CD14-positive monocyte (primary cell): ENCODE measurements around the gene DCLK1. TPM values are rescaled to one million over a fixed set of nuclear protein-coding genes. Genes with fewer than 3 reads are reported as not detected.
"Not testable (repeated sequence)": the region's sequence is repeated elsewhere in the genome, so short reads cannot be mapped to it uniquely, and the experiment has no call there.

Experiments used
- DNase-seq, 3 donors: peaks; one replicate each; pipeline ENCODE4 v3.0.0-alpha.2; 2011 to 2022
- H2AFZ ChIP-seq: 2 replicates; pipeline ENCODE4 v1.6.0; 2012; ENCODE audit warnings: mild to moderate bottlenecking, low read depth, low read length, inconsistent platforms; ENCODE audit not compliant: insufficient read depth, poor library complexity, severe bottlenecking
- H3K27ac ChIP-seq, 2 donors: 1 replicate in 1 of 2; 2 replicates in 1 of 2; pipeline ENCODE4 v1.5.1; 2012 to 2013; ENCODE audit warnings: low read length in 2 of 2, control low read depth in 1 of 2, inconsistent platforms in 1 of 2, low read depth in 1 of 2, mild to moderate bottlenecking in 1 of 2
- H3K27me3 ChIP-seq, 2 donors: one replicate each; pipeline versions ENCODE4 v1.6.0 to v1.6.1; 2011 to 2013; ENCODE audit warnings: low read length in 2 of 2; ENCODE audit not compliant: control insufficient read depth in 2 of 2, insufficient read depth in 2 of 2
- H3K36me3 ChIP-seq, 2 donors: replicated peaks in 1 of 2; 1 replicate in 1 of 2; 2 replicates in 1 of 2; pipeline versions ENCODE4 v1.5.1 to v1.6.1; 2012 to 2013; ENCODE audit warnings: low read length in 2 of 2, control low read depth in 1 of 2, inconsistent platforms in 1 of 2, mild to moderate bottlenecking in 1 of 2; ENCODE audit not compliant: insufficient read depth in 2 of 2, control insufficient read depth in 1 of 2
- H3K4me1 ChIP-seq, 2 donors: 1 replicate in 1 of 2; 2 replicates in 1 of 2; pipeline versions ENCODE4 v1.5.1 to v1.6.1; 2012 to 2013; ENCODE audit warnings: low read length in 2 of 2, control low read depth in 1 of 2, inconsistent platforms in 1 of 2, mild to moderate bottlenecking in 1 of 2, moderate library complexity in 1 of 2; ENCODE audit not compliant: insufficient read depth in 2 of 2, control insufficient read depth in 1 of 2
- H3K4me2 ChIP-seq: replicated peaks from 2 replicates; pipeline ENCODE3; 2012; ENCODE audit warnings: low read length, moderate library complexity, mild to moderate bottlenecking; ENCODE audit not compliant: poor library complexity, severe bottlenecking; ENCODE audit errors: extremely low read depth
- H3K4me3 ChIP-seq, 3 experiments: fragments of 200-600 bp in 1 of 3; sonication (generic) in 1 of 3; replicated peaks in 1 of 3; 1 replicate in 2 of 3; 2 replicates in 1 of 3; pipeline ENCODE4 v1.5.1; 2011 to 2013; ENCODE audit warnings: low read length in 3 of 3, mild to moderate bottlenecking in 3 of 3, control low read depth in 2 of 3, low read depth in 2 of 3, inconsistent platforms in 1 of 3, moderate library complexity in 1 of 3
- H3K79me2 ChIP-seq: 2 replicates; pipeline ENCODE4 v1.6.0; 2012; ENCODE audit warnings: mild to moderate bottlenecking, control low read depth, inconsistent platforms, low read length, moderate library complexity; ENCODE audit not compliant: insufficient read depth
- H3K9ac ChIP-seq: 2 replicates; pipeline ENCODE4 v1.6.0; 2017; ENCODE audit warnings: low read length, mild to moderate bottlenecking; ENCODE audit not compliant: insufficient read depth, poor library complexity, severe bottlenecking
- H3K9me3 ChIP-seq, 2 donors: replicated peaks in 1 of 2; 1 replicate in 1 of 2; 2 replicates in 1 of 2; pipeline versions ENCODE4 v1.5.1 to v1.6.1; 2012 to 2013; ENCODE audit warnings: low read length in 2 of 2, control low read depth in 1 of 2; ENCODE audit not compliant: control insufficient read depth in 1 of 2, insufficient read depth in 1 of 2
- H4K20me1 ChIP-seq: 2 replicates; pipeline ENCODE4 v1.6.0; 2012; ENCODE audit warnings: mild to moderate bottlenecking, low read length, control low read depth, moderate library complexity; ENCODE audit not compliant: insufficient read depth
- H3K27ac Mint-ChIP-seq, 7 donors: one replicate each; pipeline ENCODE4 v1.8.0; 2020; ENCODE audit warnings: mild to moderate bottlenecking in 7 of 7, mixed read lengths in 7 of 7, moderate library complexity in 6 of 7, inconsistent platforms in 2 of 7
- H3K27me3 Mint-ChIP-seq, 3 donors: one replicate each; pipeline ENCODE4 v1.8.0; 2021 to 2022; ENCODE audit warnings: low read depth in 3 of 3, mild to moderate bottlenecking in 3 of 3, mixed read lengths in 3 of 3, moderate library complexity in 3 of 3, inconsistent platforms in 1 of 3
- H3K36me3 Mint-ChIP-seq, 2 donors: one replicate each; pipeline ENCODE4 v1.8.0; 2020; ENCODE audit warnings: mixed read lengths in 2 of 2, inconsistent platforms in 1 of 2, mild to moderate bottlenecking in 1 of 2
- H3K4me1 Mint-ChIP-seq: one replicate; pipeline ENCODE4 v1.8.0; 2020; ENCODE audit warnings: mild to moderate bottlenecking, mixed read lengths
- H3K4me3 Mint-ChIP-seq, 2 donors: one replicate each; pipeline ENCODE4 v1.8.0; 2020; ENCODE audit warnings: mild to moderate bottlenecking in 2 of 2, mixed read lengths in 2 of 2, moderate library complexity in 1 of 2
- H3K9me3 Mint-ChIP-seq, 7 donors: one replicate each; pipeline ENCODE4 v1.8.0; 2020 to 2022; ENCODE audit warnings: mixed read lengths in 7 of 7, mild to moderate bottlenecking in 6 of 7, moderate library complexity in 6 of 7, inconsistent platforms in 2 of 7
- CTCF ChIP-seq: fragments of 200-600 bp; IDR thresholded peaks from one replicate; pipeline ENCODE4 v1.8.0; 2022; ENCODE audit warnings: antibody characterized with exemption, mild to moderate bottlenecking
- WGBS: methylation state at CpG from one replicate; pipeline ENCODE4 v1.1.5; 2013; ENCODE audit warnings: missing lambda C conversion rate; ENCODE audit not compliant: insufficient coverage; 5-methylcytosine and 5-hydroxymethylcytosine counted together
- intact Hi-C, 2 donors: fragments of 100-400 bp; cut with micrococcal nuclease; formaldehyde crosslinking; loops; one replicate each; pipeline versions ENCODE4 v1.15.0 to v1.15.1; 2023
- polyA plus RNA-seq, 3 donors: library from polyadenylated mRNA; depleted of rRNA in 1 of 3; unstranded in 2 of 3; stranded (reverse) in 1 of 3; fragments of 300-500 nt in 2 of 3; fragments of >200 nt in 1 of 3; fragmentation: Illumina TruSeq in 2 of 3; gene quantifications; 1 replicate in 2 of 3; 2 replicates in 1 of 3; pipeline ENCODE4 v1.2.3, GENCODE V29; 2012 to 2021

The DCLK1 gene
- polyA plus RNA-seq, 3 donors = not detected

- H3K4me3 ChIP-seq = no peak overlapping the region
- Mint-ChIP-seq H3K27ac (no peak overlapping the region), H3K36me3 (no peaks in the 10 kb centered on the region), H3K27me3 (peaks cover 0 to 4% (median 4%) of the 10 kb centered on the region in 3 donors), H3K4me3 (no peak overlapping the region), H3K4me1 (no peaks in the 10 kb centered on the region), H3K9me3 (peaks cover 0 to 15% (median 0%) of the 10 kb centered on the region in 7 donors)
- no peak for DNase-seq
- no peak overlapping the region for H2AFZ ChIP-seq
- no peak for TF ChIP-seq CTCF
- 82% methylated on average over 5 of the region's 7 CpGs for WGBS
- H3K4me1 ChIP-seq = no peaks in the 10 kb centered on the region
- H3K36me3 ChIP-seq = no peaks in the 10 kb centered on the region
- no peak overlapping the region for H3K9ac ChIP-seq
- no peaks in the 10 kb centered on the region for H3K27me3 ChIP-seq
- H3K9me3 ChIP-seq = no peaks in the 10 kb centered on the region
- H3K27ac ChIP-seq = no peak overlapping the region
- no peaks in the 10 kb centered on the region for H4K20me1 ChIP-seq
- H3K79me2 ChIP-seq = no peaks in the 10 kb centered on the region
- intact Hi-C loops = loop anchor here in 1 of 2 donors (10.0 kb wide), 1 partner anchor 299 kb away; no protein-coding TSS in a partner anchor
- H3K4me2 ChIP-seq = no peak overlapping the region
Observed at GRCh38 chr13:35976126-35976525, 155.1 kb downstream of the DCLK1 start.

- H3K36me3 ChIP-seq, H3K27me3 Mint-ChIP-seq: not testable (repeated sequence)
Observed at GRCh38 chr13:35966951-35967350, 164.2 kb downstream of the DCLK1 start.

More at GRCh38 chr13:35966951-35967350, 164.2 kb downstream of the DCLK1 start:
- H3K4me1 Mint-ChIP-seq, H3K4me3 Mint-ChIP-seq, H3K4me1 ChIP-seq, DNase-seq, H3K27ac Mint-ChIP-seq, H3K9ac ChIP-seq, H2AFZ ChIP-seq, H3K27ac ChIP-seq, H3K4me3 ChIP-seq, intact Hi-C loops, H3K36me3 Mint-ChIP-seq, H3K27me3 ChIP-seq, H3K9me3 ChIP-seq, H3K79me2 ChIP-seq, H3K4me2 ChIP-seq, H4K20me1 ChIP-seq: not testable (repeated sequence)
- WGBS = 92% methylated on average over 13 of the region's 29 CpGs
- H3K9me3 Mint-ChIP-seq = peaks cover 0 to 19% (median 7%) of the 10 kb centered on the region in 7 donors
